GM12892 (cell line): ENCODE results near the gene PRB3. TPM values are rescaled to one million over a fixed set of nuclear protein-coding genes. Genes with fewer than 3 reads are reported as not detected.

ENCODE experiments used
- DNase-seq: peaks from one replicate; pipeline ENCODE4 v3.0.0; 2011; ENCODE audit not compliant: insufficient read length
- FAIRE-seq: peaks from 2 replicates; lab custom pipeline; 2011; peaks lifted over from hg19 to GRCh38; lab: Jason Lieb, UNC
- POLR2A ChIP-seq: IDR thresholded peaks from 2 replicates; pipeline ENCODE4 v1.6.1; 2011; ENCODE audit warnings: low read depth, low read length, control low read depth
- POLR2AphosphoS5 ChIP-seq: IDR thresholded peaks from 2 replicates; pipeline ENCODE4 v1.6.1; 2011; ENCODE audit warnings: low read depth, low read length, control low read depth
- TAF1 ChIP-seq: IDR thresholded peaks from 2 replicates; pipeline ENCODE4 v1.6.1; 2011; ENCODE audit warnings: low read depth, mild to moderate bottlenecking, control low read depth, low read length, borderline replicate concordance
- polyA plus RNA-seq: library from polyadenylated mRNA; unstranded; fragments of >200 nt; gene quantifications from one replicate; pipeline ENCODE4 v1.2.1, GENCODE V29; 2012; ENCODE audit warnings: missing spikeins, inconsistent platforms; ENCODE audit not compliant: missing spikeins

PRB3 gene
- not detected for polyA plus RNA-seq

DNA sequence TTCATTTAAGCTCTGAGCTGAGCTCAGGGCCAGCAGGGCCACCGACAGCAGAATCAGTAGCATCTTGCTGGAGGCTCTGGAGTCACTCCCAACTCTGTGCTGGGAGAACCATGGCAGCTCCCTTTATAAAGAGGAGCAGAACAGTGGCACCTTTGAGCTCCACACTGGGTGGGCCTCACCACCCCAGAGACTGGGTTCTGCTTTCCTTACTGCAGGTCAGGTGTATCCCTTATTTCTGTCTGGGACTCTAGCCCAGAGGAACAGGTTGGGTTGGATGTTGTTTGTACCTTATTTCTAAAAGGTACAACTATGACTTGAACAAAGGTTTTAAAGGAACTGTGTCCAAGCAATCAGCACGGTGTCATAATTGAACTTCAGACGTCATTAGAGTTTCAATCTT lies at the start of gene PRB3:
TSS of gene PRB3 (minus strand) at position 101 of the 400 bp plus-strand sequence. CDS start at position 63, 38 bp downstream.
- no peak for FAIRE-seq

DNA sequence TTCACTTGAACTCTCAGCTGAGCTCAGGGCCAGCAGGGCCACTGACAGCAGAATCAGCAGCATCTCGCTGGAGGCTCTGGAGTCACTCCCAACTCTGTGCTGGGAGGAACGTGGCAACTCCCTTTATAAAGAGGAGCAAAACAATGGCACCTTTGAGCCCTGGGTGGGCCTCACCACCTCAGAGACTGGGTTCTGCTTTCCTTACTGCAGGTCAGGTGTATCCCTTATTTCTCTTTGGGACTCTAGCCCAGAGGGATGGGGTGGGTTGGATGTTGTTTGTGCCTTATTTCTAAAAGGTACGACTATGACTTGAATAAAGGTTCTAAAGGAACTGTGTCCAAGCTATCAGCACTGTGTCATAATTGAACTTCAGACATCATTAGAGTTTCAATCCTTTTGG lies 40.8 kb upstream of the PRB3 start, which contains the start of gene PRB4:
TSS of gene PRB4 (minus strand) at position 101 of the 400 bp plus-strand sequence. CDS start at position 63, 38 bp downstream.
- no peak for FAIRE-seq
- no peak for DNase-seq
- TF ChIP-seq TAF1 (no peak), POLR2AphosphoS5 (no peak), POLR2A (no peak)

More for the DNA sequence above, at the start of gene PRB3:
- TF ChIP-seq TAF1 (no peak), POLR2AphosphoS5 (no peak), POLR2A (no peak)
- DNase-seq: no peak

DNA sequence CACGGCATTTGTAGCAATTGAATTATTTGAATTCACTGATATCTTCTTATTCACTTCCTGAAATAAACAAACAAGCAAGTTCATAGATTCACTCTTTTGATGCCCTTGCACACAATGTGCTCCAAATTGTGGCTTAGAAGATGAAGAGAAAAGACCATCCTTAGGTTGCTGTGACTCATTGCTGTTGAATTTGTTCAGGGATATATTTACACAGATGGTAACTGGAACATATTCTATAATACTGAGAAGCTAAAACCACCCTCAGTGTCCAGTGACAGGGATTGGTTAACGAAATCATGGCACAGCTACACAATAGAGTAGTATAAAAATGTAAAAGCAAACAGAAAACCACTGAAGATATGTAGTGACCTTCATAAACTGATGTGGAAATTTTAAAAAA lies 37.6 kb upstream of the PRB3 start:
- no peak for DNase-seq
- FAIRE-seq: no peak
- no peak for TF ChIP-seq POLR2AphosphoS5
- no peak for TF ChIP-seq POLR2A
- no peak for TF ChIP-seq TAF1

- FAIRE-seq: no peak
- no peak for DNase-seq
- TF ChIP-seq POLR2AphosphoS5 (no peak), POLR2A (no peak), TAF1 (no peak)
These were observed 3.9 kb upstream of the PRB3 start for GRCh38 chr12:11273449-11273848.

- DNase-seq (no peak), FAIRE-seq (no peak)
- TF ChIP-seq TAF1 (no peak), POLR2AphosphoS5 (no peak), POLR2A (no peak)
These were observed 5.0 kb downstream of the PRB3 start for GRCh38 chr12:11264501-11264900.

DNA sequence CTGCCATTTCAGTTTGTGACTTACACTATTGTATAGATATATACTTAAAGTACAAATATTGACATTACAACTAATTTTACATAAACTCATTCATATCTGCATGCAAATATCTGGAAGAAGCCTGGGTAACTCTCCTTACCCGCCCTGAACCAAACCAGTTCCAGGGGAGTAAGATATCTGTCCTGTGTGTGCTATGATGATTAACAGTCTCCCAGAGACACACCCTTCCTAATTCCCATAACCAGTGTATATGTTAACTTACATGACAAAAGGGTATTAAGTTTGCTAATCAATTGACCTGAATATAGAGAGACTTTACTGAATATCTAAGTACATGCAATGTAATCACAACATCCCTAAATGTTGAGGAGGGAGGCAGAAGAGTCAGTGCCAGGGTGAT lies 23.0 kb downstream of the PRB3 start:
- no peak for TF ChIP-seq POLR2AphosphoS5
- no peak for TF ChIP-seq TAF1
- no peak for TF ChIP-seq POLR2A
- FAIRE-seq: no peak
- DNase-seq: no peak

- FAIRE-seq (no peak), DNase-seq (no peak)
- TF ChIP-seq POLR2A (no peak), TAF1 (no peak), POLR2AphosphoS5 (no peak)
These were observed 26.9 kb downstream of the PRB3 start for GRCh38 chr12:11242656-11243055.

- TF ChIP-seq POLR2A: no peak
- no peak for TF ChIP-seq TAF1
- no peak for FAIRE-seq
- no peak for DNase-seq
These were observed 29.1 kb downstream of the PRB3 start for GRCh38 chr12:11240348-11240930.

DNA sequence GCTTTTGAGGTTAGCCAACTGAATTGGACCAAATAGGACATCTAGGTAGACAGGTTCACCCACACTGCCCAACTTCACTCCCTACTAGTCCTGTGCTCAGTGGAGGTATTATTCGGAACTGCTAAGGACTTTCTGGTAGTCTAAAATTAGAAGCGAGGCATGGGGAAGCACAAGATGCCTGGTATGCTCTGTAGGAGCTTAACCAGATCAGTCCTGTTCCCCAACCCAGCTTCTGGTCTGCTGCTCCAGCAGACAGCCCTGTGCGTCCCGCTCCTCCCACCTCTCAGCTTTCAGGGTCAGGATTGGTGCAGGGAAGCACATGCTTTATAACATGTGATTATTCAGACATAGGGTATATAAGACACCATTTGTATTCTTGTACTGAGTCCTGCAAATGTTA lies 31.2 kb downstream of the PRB3 start:
- FAIRE-seq: no peak
- TF ChIP-seq POLR2A: no peak
- TF ChIP-seq TAF1: no peak
- no peak for TF ChIP-seq POLR2AphosphoS5
- DNase-seq: no peak

DNA sequence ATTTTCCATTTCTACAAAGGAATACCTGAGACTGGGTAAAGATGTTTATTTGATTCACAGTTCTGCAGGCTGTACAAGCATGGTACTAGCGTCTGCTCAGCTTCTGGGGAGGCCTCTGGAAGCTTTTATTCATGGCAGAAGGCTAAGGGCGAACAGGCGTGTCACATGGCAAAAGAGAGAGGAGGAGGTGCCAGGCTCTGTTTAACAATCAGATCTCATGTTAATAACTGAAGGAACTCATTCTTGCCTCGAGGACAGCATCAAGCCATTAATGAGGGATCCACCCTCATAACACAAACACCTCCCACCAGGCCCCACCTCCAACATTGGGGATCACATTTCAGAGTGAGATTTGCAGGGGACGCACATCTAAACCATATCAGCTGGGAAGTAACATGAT lies 36.0 kb downstream of the PRB3 start:
- TF ChIP-seq POLR2AphosphoS5: no peak
- TF ChIP-seq TAF1: no peak
- no peak for TF ChIP-seq POLR2A

GRCh38 chr12:11228296-11228879 lies 41.1 kb downstream of the PRB3 start:
- FAIRE-seq (no peak), DNase-seq (peak; percentile 5)
- no peak for TF ChIP-seq POLR2AphosphoS5
- no peak for TF ChIP-seq POLR2A
- TF ChIP-seq TAF1: no peak

More for the DNA sequence above, 36.0 kb downstream of the PRB3 start:
- FAIRE-seq (no peak), DNase-seq (no peak)

- DNase-seq: no peak
These were observed 42.1 kb downstream of the PRB3 start for GRCh38 chr12:11227373-11227772.

More at GRCh38 chr12:11227373-11227772, 42.1 kb downstream of the PRB3 start:
- TF ChIP-seq TAF1: no peak
- TF ChIP-seq POLR2A: no peak
- TF ChIP-seq POLR2AphosphoS5: no peak
- FAIRE-seq: no peak
